Keratinocyte (primary cell): Measurements from ENCODE around the gene SYT1. TPM values are rescaled to one million over a fixed set of nuclear protein-coding genes. Genes with fewer than 3 reads are reported as not detected.
A peak's percentile ranks its signal among the peaks of the same experiment; 100 is the strongest.

Experiments
- DNase-seq: peaks from one replicate; pipeline ENCODE4 v3.0.0-alpha.2; 2011; ENCODE audit warnings: low read depth, missing footprints, low spot score
- FAIRE-seq: peaks from 2 replicates; lab custom pipeline; 2011; peaks lifted over from hg19 to GRCh38; lab: Jason Lieb, UNC
- H2AFZ ChIP-seq: 2 replicates; pipeline ENCODE4 v1.6.0; 2012; ENCODE audit warnings: low read length, control low read depth, inconsistent platforms; ENCODE audit not compliant: control insufficient read depth
- H3K27ac ChIP-seq: 2 replicates; pipeline ENCODE4 v1.5.1; 2011; ENCODE audit warnings: low read length; ENCODE audit not compliant: control insufficient read depth, insufficient read depth
- H3K27me3 ChIP-seq: 3 replicates; pipeline ENCODE4 v1.6.0; 2011; ENCODE audit warnings: low read length; ENCODE audit not compliant: control insufficient read depth, insufficient read depth; ENCODE audit errors: extremely low read depth
- H3K36me3 ChIP-seq, 2 experiments: 2 replicates in 1 of 2; 3 replicates in 1 of 2; pipeline ENCODE4 v1.5.1; 2011; ENCODE audit warnings: low read length in 2 of 2, mild to moderate bottlenecking in 1 of 2; ENCODE audit not compliant: control insufficient read depth in 2 of 2, insufficient read depth in 2 of 2; ENCODE audit errors: extremely low read depth in 1 of 2
- H3K4me1 ChIP-seq: 3 replicates; pipeline ENCODE4 v1.5.1; 2011; ENCODE audit warnings: low read length; ENCODE audit not compliant: control insufficient read depth, insufficient read depth; ENCODE audit errors: extremely low read depth
- H3K4me2 ChIP-seq: 3 replicates; pipeline ENCODE4 v1.6.0; 2011; ENCODE audit warnings: low read depth, low read length; ENCODE audit not compliant: control insufficient read depth, insufficient read depth; ENCODE audit errors: extremely low read depth
- H3K4me3 ChIP-seq, 3 experiments: fragments of 200-600 bp in 1 of 3; sonication (generic) in 1 of 3; 2 replicates in 2 of 3; 3 replicates in 1 of 3; pipeline ENCODE4 v1.5.1; 2011 to 2016; ENCODE audit warnings: low read length in 3 of 3, mild to moderate bottlenecking in 3 of 3, control low read depth in 2 of 3, inconsistent platforms in 1 of 3, low read depth in 1 of 3, mixed read lengths in 1 of 3, mixed run types in 1 of 3, moderate library complexity in 1 of 3; ENCODE audit not compliant: control insufficient read depth in 2 of 3, insufficient read depth in 2 of 3; ENCODE audit errors: extremely low read depth in 1 of 3
- H3K79me2 ChIP-seq: 2 replicates; pipeline ENCODE4 v1.6.0; 2012; ENCODE audit warnings: low read length; ENCODE audit not compliant: control insufficient read depth, insufficient read depth
- H3K9ac ChIP-seq: 3 replicates; pipeline ENCODE4 v1.6.0; 2011; ENCODE audit warnings: low read length; ENCODE audit not compliant: control insufficient read depth, insufficient read depth; ENCODE audit errors: extremely low read depth
- H3K9me1 ChIP-seq: 3 replicates; pipeline ENCODE4 v1.6.0; 2011; ENCODE audit warnings: low read length; ENCODE audit not compliant: control insufficient read depth, insufficient read depth; ENCODE audit errors: extremely low read depth
- H3K9me3 ChIP-seq: 2 replicates; pipeline ENCODE4 v1.5.1; 2012; ENCODE audit warnings: low read depth, low read length; ENCODE audit not compliant: control insufficient read depth
- H4K20me1 ChIP-seq: 3 replicates; pipeline ENCODE4 v1.6.0; 2011; ENCODE audit warnings: low read length; ENCODE audit not compliant: control insufficient read depth, insufficient read depth; ENCODE audit errors: extremely low read depth
- CTCF ChIP-seq, 3 experiments: IDR thresholded peaks in 1 of 3; conservative IDR thresholded peaks in 1 of 3; optimal IDR thresholded peaks in 1 of 3; 2 replicates in 2 of 3; 3 replicates in 1 of 3; pipeline versions ENCODE3 to v1.5.1; 2011; ENCODE audit warnings: low read length in 3 of 3, mild to moderate bottlenecking in 3 of 3, moderate library complexity in 2 of 3, control low read depth in 1 of 3, inconsistent platforms in 1 of 3; ENCODE audit not compliant: insufficient read depth in 2 of 3; ENCODE audit errors: extremely low read depth in 1 of 3
- EZH2 ChIP-seq: IDR thresholded peaks from one replicate; pipeline ENCODE4 v1.6.1; 2012; ENCODE audit warnings: inconsistent platforms, mild to moderate bottlenecking, low read length, moderate library complexity
- dilution Hi-C: fragments of 300-500 bp; cut with MboI; formaldehyde crosslinking; loops from one replicate; pipeline ENCODE4 v1.7.0; 2020; ENCODE audit warnings: low sequenced_read_pairs; ENCODE audit not compliant: extremely low pct_ligation_motif_present
- polyA plus RNA-seq, 5 experiments: library from polyadenylated mRNA; depleted of rRNA in 3 of 5; stranded (reverse) in 3 of 5; stranded (forward) in 1 of 5; unstranded in 1 of 5; fragments of >200 nt; gene quantifications; 1 replicate in 1 of 5; 2 replicates in 3 of 5; 3 replicates in 1 of 5; pipeline versions ENCODE4 v1.2.1 to v1.2.3, GENCODE V29; 2011 to 2012; ENCODE audit warnings: missing spikeins in 2 of 5, low read depth in 1 of 5, low replicate concordance in 1 of 5

The SYT1 gene
- polyA plus RNA-seq, 1 donor (not counting 4 experiments of a cell fraction or from before 2014, with no cell fraction given) = 6.1 TPM

GRCh38 chr12:78916845-78917480, 52.4 kb downstream of the SYT1 start:
- TF ChIP-seq CTCF (optimal IDR thresholded peaks at IDR 0.05 in 1 of 3, IDR thresholded peaks at IDR 0.05 in 1 of 3, conservative IDR thresholded peaks at IDR 0.05 in 1 of 3; ENCODE audit: extremely low read depth in 1 of 3, insufficient read depth in 2 of 3, low read length in 3 of 3) = no peak
- no peak for TF ChIP-seq EZH2
- no peak overlapping the region for H3K9ac ChIP-seq
- H3K79me2 ChIP-seq = no peaks in the 10 kb centered on the region
- no peak overlapping the region for H2AFZ ChIP-seq
- no peaks in the 10 kb centered on the region for H4K20me1 ChIP-seq
- H3K4me1 ChIP-seq = peaks cover 11% of the 10 kb centered on the region
- no peak overlapping the region for H3K4me3 ChIP-seq
- no peaks in the 10 kb centered on the region for H3K27me3 ChIP-seq
- no peaks in the 10 kb centered on the region for H3K9me1 ChIP-seq
- DNase-seq (no peak), FAIRE-seq (peak; percentile 60)
- dilution Hi-C loops = no loop called here
- no peaks in the 10 kb centered on the region for H3K9me3 ChIP-seq
- H3K27ac ChIP-seq = no peak overlapping the region
- H3K4me2 ChIP-seq = peak overlapping the region; percentile 19
- no peaks in the 10 kb centered on the region for H3K36me3 ChIP-seq

- no peaks in the 10 kb centered on the region for H4K20me1 ChIP-seq
- H3K27me3 ChIP-seq = no peaks in the 10 kb centered on the region
- no peak overlapping the region for H3K4me3 ChIP-seq
- H3K4me1 ChIP-seq = peaks cover 11% of the 10 kb centered on the region
- H3K4me2 ChIP-seq = no peak overlapping the region
- no peak for TF ChIP-seq CTCF (optimal IDR thresholded peaks at IDR 0.05 in 1 of 3, IDR thresholded peaks at IDR 0.05 in 1 of 3, conservative IDR thresholded peaks at IDR 0.05 in 1 of 3; ENCODE audit: extremely low read depth in 1 of 3, insufficient read depth in 2 of 3, low read length in 3 of 3)
- TF ChIP-seq EZH2 = no peak
- dilution Hi-C loops = no loop called here
- H2AFZ ChIP-seq = no peak overlapping the region
- no peaks in the 10 kb centered on the region for H3K79me2 ChIP-seq
- no peak for DNase-seq
- no peaks in the 10 kb centered on the region for H3K36me3 ChIP-seq
- H3K9me1 ChIP-seq = no peaks in the 10 kb centered on the region
- H3K27ac ChIP-seq = no peak overlapping the region
- H3K9ac ChIP-seq = no peak overlapping the region
- H3K9me3 ChIP-seq = no peaks in the 10 kb centered on the region
- no peak for FAIRE-seq
These were observed 52.9 kb downstream of the SYT1 start for GRCh38 chr12:78917513-78917912.
